Erythroblast (primary cell): ENCODE results near the gene LPAR3.

Experiments
- GATA1 ChIP-seq: IDR thresholded peaks from 2 replicates; pipeline ENCODE4 v1.6.1; 2011; ENCODE audit warnings: low read depth, mild to moderate bottlenecking, control low read depth, low read length, moderate library complexity
- POLR2A ChIP-seq: IDR thresholded peaks from 2 replicates; pipeline ENCODE4 v1.6.1; 2011; ENCODE audit warnings: mild to moderate bottlenecking, low read length

DNA sequence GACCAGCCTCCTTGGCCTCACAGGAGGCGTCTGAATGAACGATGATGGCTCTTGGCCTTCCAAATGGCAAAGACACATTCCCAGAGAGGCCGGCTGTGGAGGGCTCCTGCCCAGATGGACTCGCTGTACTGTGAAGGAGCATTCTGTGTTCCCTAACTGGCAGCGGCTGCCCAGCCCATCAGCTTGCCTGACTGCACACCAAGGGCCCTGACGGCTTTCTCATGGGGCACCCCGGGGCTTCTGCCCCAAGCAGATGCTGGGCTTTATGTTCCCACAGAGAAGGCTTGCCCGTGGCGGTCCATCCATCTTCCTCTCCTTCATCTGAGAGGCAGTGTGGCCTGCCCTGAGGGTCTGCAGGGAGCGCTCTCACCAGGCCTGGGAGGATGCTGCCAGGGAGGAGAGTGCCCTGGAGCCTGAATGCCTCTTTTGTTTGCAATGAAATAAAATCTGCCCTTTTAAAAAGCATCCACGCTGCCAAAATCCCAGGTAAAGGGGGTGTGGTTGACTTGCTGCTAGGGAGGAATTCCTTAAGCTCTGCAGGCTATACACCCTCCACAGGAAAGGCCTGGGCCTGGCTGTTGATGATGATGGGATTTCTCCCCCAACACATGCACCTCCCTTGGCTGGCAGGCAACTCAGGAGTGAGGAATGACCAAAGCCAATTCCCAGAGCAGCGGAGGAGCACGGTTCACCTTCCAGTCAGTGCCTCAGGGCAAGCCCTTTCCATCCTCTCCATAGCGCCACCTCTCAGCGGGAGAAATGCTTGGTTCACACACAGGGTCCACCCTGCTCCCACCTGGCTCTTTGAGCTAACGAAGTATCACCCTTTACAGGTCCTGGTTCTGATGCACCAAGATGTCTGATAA is 118.1 kb downstream of the LPAR3 start:
- TF ChIP-seq POLR2A (no peak), GATA1 (no peak)
